ENCODE data around the gene P2RY6.

P2RY6 gene

DNA sequence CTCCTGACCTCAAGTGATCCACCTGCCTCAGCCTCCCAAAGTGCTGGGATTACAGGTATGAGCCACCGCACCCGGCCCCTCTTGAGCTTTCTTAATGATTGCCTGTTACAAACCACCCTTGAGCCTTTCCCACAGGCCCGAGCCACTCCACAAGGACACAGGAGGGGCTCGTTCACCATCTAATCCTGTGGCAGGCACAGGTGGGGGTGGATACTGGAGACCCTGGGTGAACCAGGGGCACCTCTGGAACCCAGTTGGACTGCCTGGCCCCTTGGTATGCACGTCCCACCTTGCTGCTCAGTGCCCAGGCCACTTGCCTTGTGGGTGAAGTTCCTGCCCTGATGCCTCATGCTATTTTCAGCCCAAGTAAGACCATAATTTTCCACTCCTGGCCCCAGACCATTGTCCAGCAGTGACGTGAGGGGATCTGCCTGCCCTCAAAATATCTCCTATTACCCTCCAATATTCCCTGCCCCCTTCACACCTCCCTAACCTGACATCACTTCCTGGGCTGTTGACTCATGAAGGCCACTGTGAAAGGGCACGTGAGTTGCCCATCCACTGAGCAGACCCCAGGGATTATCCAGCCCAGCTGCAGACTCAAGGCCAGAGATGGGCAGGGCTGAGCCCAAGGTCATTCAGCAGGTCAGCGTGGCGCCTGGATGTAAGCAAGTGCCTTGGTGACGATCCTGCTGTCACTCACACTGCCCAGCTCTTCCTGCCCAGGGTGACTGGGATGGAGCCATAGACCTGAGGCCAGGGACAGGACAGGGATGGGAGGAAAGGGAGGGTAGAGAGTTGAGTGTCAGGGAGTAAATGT lies 34.5 kb upstream of the P2RY6 start:
- no peak for TF ChIP-seq CTCF (IDR thresholded peaks at IDR 0.05; ENCODE audit: poor library complexity, severe bottlenecking)
- Histone ChIP-seq H3K4me1 (ENCODE audit: insufficient read depth, poor library complexity, severe bottlenecking) (peaks cover 19% of the 10 kb centered on the region), H3K9me3 (ENCODE audit: severe bottlenecking) (no peaks in the 10 kb centered on the region), H3K27ac (ENCODE audit: poor library complexity, severe bottlenecking) (no peak overlapping the region), H3K4me3 (ENCODE audit: severe bottlenecking) (no peak overlapping the region), H3K27me3 (ENCODE audit: insufficient read depth, poor library complexity, severe bottlenecking) (no peaks in the 10 kb centered on the region), H3K36me3 (ENCODE audit: low read depth) (no peaks in the 10 kb centered on the region)
- no peak for ATAC-seq (ENCODE audit: low read depth)
- DNase-seq (ENCODE audit: low spot score), result peak; percentile 33

DNA sequence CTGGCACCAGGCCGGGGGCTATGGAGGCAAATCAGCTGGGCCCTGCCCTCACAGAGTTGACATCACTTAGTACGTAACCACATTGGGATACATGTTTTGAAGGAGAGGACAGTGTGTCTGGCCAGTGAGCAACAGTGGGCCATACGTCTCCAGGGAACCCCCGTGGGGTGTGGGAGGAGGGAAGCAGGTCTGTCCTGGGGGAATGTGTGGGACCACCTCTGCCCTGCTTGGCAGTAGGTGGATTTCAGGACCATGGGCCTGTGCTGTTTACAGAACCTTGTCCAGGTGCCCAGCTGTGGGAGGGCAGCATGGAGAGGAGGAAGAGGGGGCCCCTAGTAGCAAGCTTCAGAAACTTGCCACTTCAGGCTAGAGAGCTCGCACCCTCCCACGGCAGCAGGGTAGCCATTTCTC lies 33.0 kb upstream of the P2RY6 start:
- Histone ChIP-seq H3K4me1 (ENCODE audit: insufficient read depth, poor library complexity, severe bottlenecking) (peaks cover 19% of the 10 kb centered on the region), H3K27me3 (ENCODE audit: insufficient read depth, poor library complexity, severe bottlenecking) (no peaks in the 10 kb centered on the region), H3K36me3 (ENCODE audit: low read depth) (no peaks in the 10 kb centered on the region), H3K27ac (ENCODE audit: poor library complexity, severe bottlenecking) (no peak overlapping the region), H3K4me3 (ENCODE audit: severe bottlenecking) (no peak overlapping the region), H3K9me3 (ENCODE audit: severe bottlenecking) (no peaks in the 10 kb centered on the region)
- ATAC-seq (ENCODE audit: low read depth), result no peak
- no peak for TF ChIP-seq CTCF (IDR thresholded peaks at IDR 0.05; ENCODE audit: poor library complexity, severe bottlenecking)
- peak; percentile 30 for DNase-seq (ENCODE audit: low spot score)

DNA sequence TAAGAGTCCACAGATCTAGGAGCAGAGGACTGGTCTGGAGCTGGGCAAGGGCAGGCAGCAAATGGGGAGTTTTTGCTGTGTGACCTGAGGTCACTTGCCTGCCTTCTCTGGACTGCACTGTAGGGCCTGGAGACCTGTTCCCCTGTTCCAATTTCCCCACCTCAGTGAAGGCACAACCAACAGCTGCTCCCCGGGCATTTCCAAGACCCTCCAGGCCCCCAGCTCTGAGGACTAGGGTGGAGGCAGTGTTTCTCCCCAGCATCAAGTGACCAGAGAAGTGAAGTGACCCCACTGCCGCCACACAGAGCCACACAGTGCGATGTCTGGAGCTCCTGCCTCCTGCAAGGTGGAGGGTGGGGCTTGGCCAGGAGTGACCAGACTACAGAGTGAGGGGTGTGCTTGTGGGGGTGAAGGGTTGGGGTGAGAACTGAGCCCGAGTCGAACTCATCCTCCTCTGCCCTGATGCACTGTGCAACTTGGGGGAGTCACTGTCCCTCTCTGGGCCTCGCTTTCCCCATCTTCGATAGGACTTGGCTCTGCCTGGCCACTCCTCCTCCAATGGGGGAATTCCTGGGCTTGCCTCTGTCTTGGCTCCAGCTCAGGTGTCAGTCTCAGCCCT lies 32.5 kb upstream of the P2RY6 start:
- DNase-seq (ENCODE audit: low spot score), result peak; percentile 34
- Histone ChIP-seq H3K9me3 (ENCODE audit: severe bottlenecking) (no peaks in the 10 kb centered on the region), H3K27me3 (ENCODE audit: insufficient read depth, poor library complexity, severe bottlenecking) (no peaks in the 10 kb centered on the region), H3K27ac (ENCODE audit: poor library complexity, severe bottlenecking) (no peak overlapping the region), H3K4me3 (ENCODE audit: severe bottlenecking) (no peak overlapping the region), H3K36me3 (ENCODE audit: low read depth) (no peaks in the 10 kb centered on the region), H3K4me1 (ENCODE audit: insufficient read depth, poor library complexity, severe bottlenecking) (peaks cover 19% of the 10 kb centered on the region)
- ATAC-seq (ENCODE audit: low read depth), result peak; percentile 19; the same call in 1 of the 3 replicates
- TF ChIP-seq CTCF (IDR thresholded peaks at IDR 0.05; ENCODE audit: poor library complexity, severe bottlenecking), result no peak

DNA sequence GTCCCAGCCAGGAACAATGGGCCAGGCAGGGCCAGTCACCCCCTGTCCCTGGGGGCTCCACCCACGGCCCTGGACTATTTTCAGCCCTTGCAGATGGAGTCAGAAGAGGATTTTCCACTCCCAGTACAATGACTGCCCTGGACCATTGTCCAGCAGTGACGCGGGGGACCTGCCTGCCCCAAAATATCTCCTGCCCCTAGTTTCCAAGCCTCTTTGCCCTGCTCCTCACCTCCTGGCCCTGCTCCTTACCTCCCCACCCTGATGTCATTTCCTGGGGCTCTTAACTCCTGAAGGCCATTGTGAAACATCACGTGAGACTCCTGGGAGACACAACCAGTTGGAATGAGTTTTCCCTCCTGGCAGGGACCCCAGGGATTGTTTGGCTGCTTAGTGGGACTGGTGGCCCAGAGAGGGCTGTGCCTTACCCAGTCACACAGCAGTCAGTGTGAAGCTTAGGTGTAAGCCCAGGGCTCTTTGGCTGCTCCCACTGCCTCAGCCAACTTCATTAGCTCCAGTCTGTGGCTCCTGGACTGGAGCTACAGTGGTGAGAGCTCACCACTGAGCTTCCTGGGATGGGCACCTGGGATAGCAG lies 31.9 kb upstream of the P2RY6 start:
- no peak for TF ChIP-seq CTCF (IDR thresholded peaks at IDR 0.05; ENCODE audit: poor library complexity, severe bottlenecking)
- DNase-seq (ENCODE audit: low spot score) (peak; percentile 24), ATAC-seq (ENCODE audit: low read depth) (no peak)
- Histone ChIP-seq H3K9me3 (ENCODE audit: severe bottlenecking) (no peaks in the 10 kb centered on the region), H3K27me3 (ENCODE audit: insufficient read depth, poor library complexity, severe bottlenecking) (no peaks in the 10 kb centered on the region), H3K4me1 (ENCODE audit: insufficient read depth, poor library complexity, severe bottlenecking) (peaks cover 19% of the 10 kb centered on the region), H3K36me3 (ENCODE audit: low read depth) (no peaks in the 10 kb centered on the region), H3K27ac (ENCODE audit: poor library complexity, severe bottlenecking) (no peak overlapping the region), H3K4me3 (ENCODE audit: severe bottlenecking) (no peak overlapping the region)

Measured in RWPE2 (cell line).